ENCODE data around the gene TPP1. TPM values are rescaled to one million over a fixed set of nuclear protein-coding genes. Genes with fewer than 3 reads are reported as not detected.

TPP1 gene
- total and polyA plus RNA-seq, 2 of the 13 experiments (the other 11 are each of a cell fraction or from before 2014, with no cell fraction given) = 13.9 to 74.6 TPM

DNA sequence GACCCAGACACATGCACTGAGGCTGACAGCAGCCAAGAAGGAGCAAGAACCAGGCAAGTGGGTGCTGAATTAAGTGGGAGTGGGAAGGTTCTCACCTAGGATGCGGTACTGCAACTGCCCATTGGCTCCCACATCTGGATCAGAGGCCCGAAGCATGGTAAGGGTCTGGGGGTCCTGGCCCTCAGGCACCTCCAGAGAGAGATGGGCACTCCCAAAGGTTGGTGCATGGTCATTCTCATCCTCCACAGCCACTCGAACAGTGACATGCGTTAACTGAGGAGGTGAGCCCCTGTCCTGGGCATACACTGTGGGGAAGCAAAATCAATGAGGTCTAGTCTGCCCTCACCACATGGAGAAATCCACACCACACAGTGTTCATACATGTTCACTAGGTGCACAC, 9.3 kb upstream of the TPP1 start:
- H3K79me2 ChIP-seq (ENCODE audit: insufficient read depth, low read length) = no peaks in the 10 kb centered on the region
- FAIRE-seq (no peak), ATAC-seq (no peak), DNase-seq (ENCODE audit: low spot score) (no peak)
- H3K36me3 ChIP-seq (replicated peaks in 1 of 2; ENCODE audit: control insufficient read depth in 1 of 2, insufficient read depth in 2 of 2, low read length in 2 of 2) = no peaks in the 10 kb centered on the region
- no TSS peak for BruUV-seq (replicated peaks)
- no peaks in the 10 kb centered on the region for H4K20me1 ChIP-seq (ENCODE audit: insufficient read depth, low read length)
- ChIA-PET POLR2A (no interaction called here), CTCF (ENCODE audit: low intra/inter-chr PET ratio, low total read pairs) (no interaction called here)
- H3K27ac ChIP-seq (ENCODE audit: extremely low read length, insufficient read depth, low read length) = no peak overlapping the region
- no peak overlapping the region for H3K4me3 ChIP-seq (replicated peaks in 1 of 3; ENCODE audit: insufficient read depth in 1 of 3, low read depth in 2 of 3, low read length in 3 of 3)
- TF ChIP-seq, protein P1, sequence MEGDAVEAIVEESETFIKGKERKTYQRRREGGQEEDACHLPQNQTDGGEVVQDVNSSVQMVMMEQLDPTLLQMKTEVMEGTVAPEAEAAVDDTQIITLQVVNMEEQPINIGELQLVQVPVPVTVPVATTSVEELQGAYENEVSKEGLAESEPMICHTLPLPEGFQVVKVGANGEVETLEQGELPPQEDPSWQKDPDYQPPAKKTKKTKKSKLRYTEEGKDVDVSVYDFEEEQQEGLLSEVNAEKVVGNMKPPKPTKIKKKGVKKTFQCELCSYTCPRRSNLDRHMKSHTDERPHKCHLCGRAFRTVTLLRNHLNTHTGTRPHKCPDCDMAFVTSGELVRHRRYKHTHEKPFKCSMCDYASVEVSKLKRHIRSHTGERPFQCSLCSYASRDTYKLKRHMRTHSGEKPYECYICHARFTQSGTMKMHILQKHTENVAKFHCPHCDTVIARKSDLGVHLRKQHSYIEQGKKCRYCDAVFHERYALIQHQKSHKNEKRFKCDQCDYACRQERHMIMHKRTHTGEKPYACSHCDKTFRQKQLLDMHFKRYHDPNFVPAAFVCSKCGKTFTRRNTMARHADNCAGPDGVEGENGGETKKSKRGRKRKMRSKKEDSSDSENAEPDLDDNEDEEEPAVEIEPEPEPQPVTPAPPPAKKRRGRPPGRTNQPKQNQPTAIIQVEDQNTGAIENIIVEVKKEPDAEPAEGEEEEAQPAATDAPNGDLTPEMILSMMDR (CRISPR knock-in tag; IDR thresholded peaks at IDR 0.05) = no peak
- TF ChIP-seq, protein P2, sequence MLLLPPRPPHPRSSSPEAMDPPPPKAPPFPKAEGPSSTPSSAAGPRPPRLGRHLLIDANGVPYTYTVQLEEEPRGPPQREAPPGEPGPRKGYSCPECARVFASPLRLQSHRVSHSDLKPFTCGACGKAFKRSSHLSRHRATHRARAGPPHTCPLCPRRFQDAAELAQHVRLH (CRISPR knock-in tag; IDR thresholded peaks at IDR 0.05; ENCODE audit: borderline replicate concordance, low read depth) = no peak
- TF ChIP-seq MZF1 (CRISPR knock-in tag; IDR thresholded peaks at IDR 0.05; ENCODE audit: borderline replicate concordance) (no peak), ZNF501 (CRISPR knock-in tag; IDR thresholded peaks at IDR 0.05) (no peak), TCF7 (IDR thresholded peaks at IDR 0.05; ENCODE audit: low read depth) (no peak), ZNF460 (CRISPR knock-in tag; IDR thresholded peaks at IDR 0.05; ENCODE audit: borderline replicate concordance) (no peak), ZNF850 (CRISPR knock-in tag; conservative IDR thresholded peaks at IDR 0.05) (no peak), BCL6 (CRISPR knock-in tag; IDR thresholded peaks at IDR 0.05) (no peak), SP140L (CRISPR knock-in tag; IDR thresholded peaks at IDR 0.05; ENCODE audit: borderline replicate concordance) (no peak), TRIM24 (CRISPR knock-in tag; IDR thresholded peaks at IDR 0.05) (no peak), ZIK1 (CRISPR knock-in tag; IDR thresholded peaks at IDR 0.05; ENCODE audit: borderline replicate concordance, low read depth) (no peak)
- TF ChIP-seq, protein P3, sequence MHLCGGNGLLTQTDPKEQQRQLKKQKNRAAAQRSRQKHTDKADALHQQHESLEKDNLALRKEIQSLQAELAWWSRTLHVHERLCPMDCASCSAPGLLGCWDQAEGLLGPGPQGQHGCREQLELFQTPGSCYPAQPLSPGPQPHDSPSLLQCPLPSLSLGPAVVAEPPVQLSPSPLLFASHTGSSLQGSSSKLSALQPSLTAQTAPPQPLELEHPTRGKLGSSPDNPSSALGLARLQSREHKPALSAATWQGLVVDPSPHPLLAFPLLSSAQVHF (CRISPR knock-in tag; IDR thresholded peaks at IDR 0.05) = no peak
- TF ChIP-seq, protein P4, sequence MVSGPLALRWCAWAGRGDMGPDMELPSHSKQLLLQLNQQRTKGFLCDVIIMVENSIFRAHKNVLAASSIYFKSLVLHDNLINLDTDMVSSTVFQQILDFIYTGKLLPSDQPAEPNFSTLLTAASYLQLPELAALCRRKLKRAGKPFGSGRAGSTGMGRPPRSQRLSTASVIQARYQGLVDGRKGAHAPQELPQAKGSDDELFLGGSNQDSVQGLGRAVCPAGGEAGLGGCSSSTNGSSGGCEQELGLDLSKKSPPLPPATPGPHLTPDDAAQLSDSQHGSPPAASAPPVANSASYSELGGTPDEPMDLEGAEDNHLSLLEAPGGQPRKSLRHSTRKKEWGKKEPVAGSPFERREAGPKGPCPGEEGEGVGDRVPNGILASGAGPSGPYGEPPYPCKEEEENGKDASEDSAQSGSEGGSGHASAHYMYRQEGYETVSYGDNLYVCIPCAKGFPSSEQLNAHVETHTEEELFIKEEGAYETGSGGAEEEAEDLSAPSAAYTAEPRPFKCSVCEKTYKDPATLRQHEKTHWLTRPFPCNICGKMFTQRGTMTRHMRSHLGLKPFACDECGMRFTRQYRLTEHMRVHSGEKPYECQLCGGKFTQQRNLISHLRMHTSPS (CRISPR knock-in tag; IDR thresholded peaks at IDR 0.05; ENCODE audit: low read depth) = no peak
- TF ChIP-seq, protein P5, sequence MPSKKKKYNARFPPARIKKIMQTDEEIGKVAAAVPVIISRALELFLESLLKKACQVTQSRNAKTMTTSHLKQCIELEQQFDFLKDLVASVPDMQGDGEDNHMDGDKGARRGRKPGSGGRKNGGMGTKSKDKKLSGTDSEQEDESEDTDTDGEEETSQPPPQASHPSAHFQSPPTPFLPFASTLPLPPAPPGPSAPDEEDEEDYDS (CRISPR knock-in tag; IDR thresholded peaks at IDR 0.05) = no peak
- TF ChIP-seq, protein P6, sequence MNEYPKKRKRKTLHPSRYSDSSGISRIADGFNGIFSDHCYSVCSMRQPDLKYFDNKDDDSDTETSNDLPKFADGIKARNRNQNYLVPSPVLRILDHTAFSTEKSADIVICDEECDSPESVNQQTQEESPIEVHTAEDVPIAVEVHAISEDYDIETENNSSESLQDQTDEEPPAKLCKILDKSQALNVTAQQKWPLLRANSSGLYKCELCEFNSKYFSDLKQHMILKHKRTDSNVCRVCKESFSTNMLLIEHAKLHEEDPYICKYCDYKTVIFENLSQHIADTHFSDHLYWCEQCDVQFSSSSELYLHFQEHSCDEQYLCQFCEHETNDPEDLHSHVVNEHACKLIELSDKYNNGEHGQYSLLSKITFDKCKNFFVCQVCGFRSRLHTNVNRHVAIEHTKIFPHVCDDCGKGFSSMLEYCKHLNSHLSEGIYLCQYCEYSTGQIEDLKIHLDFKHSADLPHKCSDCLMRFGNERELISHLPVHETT (CRISPR knock-in tag; conservative IDR thresholded peaks at IDR 0.05) = no peak
- no peaks in the 10 kb centered on the region for H3K9me3 ChIP-seq (ENCODE audit: low read length)
- in situ Hi-C loops (cut with HindIII; ENCODE audit: extremely low pct_ligation_motif_present, low pct_unique_long_range_greater_than_20kb) = no loop called here
- no peak overlapping the region for H2AFZ ChIP-seq (ENCODE audit: low read length)
- no peak overlapping the region for H3K9ac ChIP-seq (ENCODE audit: insufficient read depth, low read depth, low read length)
- H3K4me1 ChIP-seq (ENCODE audit: insufficient read depth, low read length) = peaks cover 18% of the 10 kb centered on the region
- 0% methylated on average over 1 of the region's 4 CpGs for WGBS (ENCODE audit: low lambda C conversion rate)
- peaks cover 14 to 76% of the 10 kb centered on the region in 2 experiments; a peak in 4 of 5 replicates for H3K27me3 ChIP-seq (ENCODE audit: control insufficient read depth in 1 of 2, insufficient read depth in 2 of 2, low read length in 2 of 2)
- intact Hi-C loops (cut with micrococcal nuclease; ENCODE audit: unreplicated experiment) = no loop called here
- no peak overlapping the region for H3K4me2 ChIP-seq (ENCODE audit: low read depth, low read length)

All from HepG2 (cell line).